RWPE2 (cell line): ENCODE results near the gene PCP2.

Source experiments
- ATAC-seq: fragments of 200-7000 bp; cut with Tn5 transposase; 3 replicates; pipeline ENCODE4 v1.9.1; 2021; ENCODE audit warnings: low read depth
- DNase-seq: peaks from one replicate; pipeline ENCODE4 v3.0.0-alpha.2; 2020; ENCODE audit warnings: low spot score
- H3K27ac ChIP-seq: fragments of 450-650 bp; 2 replicates; pipeline ENCODE4 v1.5.1; 2017; ENCODE audit warnings: mild to moderate bottlenecking; ENCODE audit not compliant: poor library complexity, severe bottlenecking
- H3K27me3 ChIP-seq: fragments of 250-450 bp; sonication (Bioruptor Pico); 2 replicates; pipeline ENCODE4 v1.5.1; 2021; ENCODE audit warnings: mild to moderate bottlenecking, moderate library complexity; ENCODE audit not compliant: insufficient read depth, poor library complexity, severe bottlenecking
- H3K36me3 ChIP-seq: fragments of 250-450 bp; sonication (Bioruptor Pico); 2 replicates; pipeline ENCODE4 v1.5.1; 2020; ENCODE audit warnings: low read depth, mild to moderate bottlenecking, moderate library complexity
- H3K4me1 ChIP-seq: fragments of 250-450 bp; sonication (Bioruptor Pico); 2 replicates; pipeline ENCODE4 v1.5.1; 2021; ENCODE audit warnings: mild to moderate bottlenecking, moderate library complexity; ENCODE audit not compliant: insufficient read depth, poor library complexity, severe bottlenecking
- H3K4me3 ChIP-seq: fragments of 250-450 bp; sonication (Bioruptor Pico); 2 replicates; pipeline ENCODE4 v1.5.1; 2021; ENCODE audit warnings: mild to moderate bottlenecking, moderate library complexity; ENCODE audit not compliant: severe bottlenecking
- H3K9me3 ChIP-seq: fragments of 250-450 bp; sonication (Bioruptor Pico); 2 replicates; pipeline ENCODE4 v1.5.1; 2021; ENCODE audit warnings: mild to moderate bottlenecking, moderate library complexity; ENCODE audit not compliant: severe bottlenecking
- TF ChIP-seq, protein P1 (sequence below): fragments of 450-650 bp; IDR thresholded peaks from one replicate; pipeline ENCODE4 v1.5.1; 2017; ENCODE audit warnings: mild to moderate bottlenecking, moderate library complexity; ENCODE audit not compliant: poor library complexity, severe bottlenecking

The PCP2 gene

DNA sequence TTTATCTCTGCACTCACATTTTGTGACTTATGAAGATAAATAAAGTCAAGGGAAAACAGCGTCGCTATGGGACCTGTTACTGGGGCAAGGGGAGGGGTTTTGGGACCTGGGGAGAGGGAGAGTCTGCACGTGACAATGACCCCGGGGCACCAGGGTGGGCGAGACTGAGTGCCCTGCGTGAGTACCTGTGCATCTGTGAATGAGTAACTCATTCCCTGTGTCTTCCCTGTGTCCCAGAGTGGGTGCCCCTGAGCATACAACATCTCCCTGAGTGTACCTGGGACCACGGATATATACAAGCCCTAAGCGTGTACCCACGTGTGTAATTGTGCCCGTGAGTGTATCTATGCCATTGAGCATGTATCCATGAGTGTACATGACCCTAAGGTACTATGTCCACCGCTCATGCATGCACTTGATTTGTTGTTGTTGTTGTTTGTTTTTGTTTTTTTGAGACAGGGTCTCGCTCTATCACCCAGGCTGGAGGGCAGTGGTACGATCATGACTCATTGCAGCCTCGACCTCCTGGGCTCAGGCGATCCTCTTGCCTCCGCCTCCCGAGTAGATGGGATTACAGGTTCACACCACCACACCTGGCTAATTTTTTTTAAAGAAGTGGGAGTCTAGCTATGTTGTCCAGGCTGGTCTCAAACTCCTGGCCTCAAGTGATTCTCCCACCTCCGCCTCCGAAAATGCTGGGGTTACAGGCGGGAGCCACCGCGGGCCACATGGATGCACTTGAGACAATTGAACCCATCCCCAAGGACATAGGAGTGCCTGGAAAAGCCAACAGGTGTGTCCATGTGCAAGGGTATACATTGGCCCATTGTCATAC lies 46.5 kb upstream of the PCP2 start:
- Histone ChIP-seq H3K9me3 (no peaks in the 10 kb centered on the region), H3K27me3 (no peaks in the 10 kb centered on the region), H3K27ac (no peak overlapping the region), H3K36me3 (peaks cover 12% of the 10 kb centered on the region), H3K4me3 (peak overlapping the region; percentile 84), H3K4me1 (no peaks in the 10 kb centered on the region)
- DNase-seq (no peak), ATAC-seq (no peak)
- TF ChIP-seq, protein P1, sequence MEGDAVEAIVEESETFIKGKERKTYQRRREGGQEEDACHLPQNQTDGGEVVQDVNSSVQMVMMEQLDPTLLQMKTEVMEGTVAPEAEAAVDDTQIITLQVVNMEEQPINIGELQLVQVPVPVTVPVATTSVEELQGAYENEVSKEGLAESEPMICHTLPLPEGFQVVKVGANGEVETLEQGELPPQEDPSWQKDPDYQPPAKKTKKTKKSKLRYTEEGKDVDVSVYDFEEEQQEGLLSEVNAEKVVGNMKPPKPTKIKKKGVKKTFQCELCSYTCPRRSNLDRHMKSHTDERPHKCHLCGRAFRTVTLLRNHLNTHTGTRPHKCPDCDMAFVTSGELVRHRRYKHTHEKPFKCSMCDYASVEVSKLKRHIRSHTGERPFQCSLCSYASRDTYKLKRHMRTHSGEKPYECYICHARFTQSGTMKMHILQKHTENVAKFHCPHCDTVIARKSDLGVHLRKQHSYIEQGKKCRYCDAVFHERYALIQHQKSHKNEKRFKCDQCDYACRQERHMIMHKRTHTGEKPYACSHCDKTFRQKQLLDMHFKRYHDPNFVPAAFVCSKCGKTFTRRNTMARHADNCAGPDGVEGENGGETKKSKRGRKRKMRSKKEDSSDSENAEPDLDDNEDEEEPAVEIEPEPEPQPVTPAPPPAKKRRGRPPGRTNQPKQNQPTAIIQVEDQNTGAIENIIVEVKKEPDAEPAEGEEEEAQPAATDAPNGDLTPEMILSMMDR: no peak

DNA sequence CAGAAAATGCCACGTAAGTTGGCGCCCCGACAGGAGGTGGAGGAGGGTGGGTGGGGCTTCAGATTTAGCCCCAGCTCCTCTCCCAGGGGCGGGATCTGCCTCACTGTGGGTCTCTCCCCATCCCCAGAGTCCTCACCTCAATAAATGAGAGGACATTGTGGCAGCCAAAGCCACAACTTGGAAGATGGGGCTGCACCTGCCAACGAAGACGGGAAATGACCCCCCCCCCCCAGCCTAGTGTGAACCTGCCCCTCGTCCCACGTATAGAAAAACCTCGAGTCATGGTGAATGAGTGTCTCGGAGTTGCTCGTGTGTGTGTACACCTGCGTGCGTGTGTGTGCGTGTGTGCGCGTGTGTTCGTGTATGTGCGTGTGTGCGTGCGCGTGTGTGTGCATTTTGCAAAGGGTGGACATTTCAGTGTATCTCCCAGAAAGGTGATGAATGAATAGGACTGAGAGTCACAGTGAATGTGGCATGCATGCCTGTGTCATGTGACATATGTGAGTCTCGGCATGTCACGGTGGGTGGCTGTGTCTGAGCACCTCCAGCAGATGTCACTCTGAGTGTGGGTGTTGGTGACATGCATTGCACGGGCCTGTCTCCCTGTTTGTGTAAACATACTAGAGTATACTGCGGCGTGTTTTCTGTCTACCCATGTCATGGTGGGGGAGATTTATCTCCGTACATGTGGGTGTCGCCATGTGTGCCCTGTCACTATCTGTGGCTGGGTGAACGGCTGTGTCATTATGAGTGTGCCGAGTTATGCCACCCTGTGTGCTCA lies 45.6 kb upstream of the PCP2 start:
- no peak for ATAC-seq

GRCh38 chr19:7677669-7678311 lies 44.3 kb upstream of the PCP2 start:
- Histone ChIP-seq H3K9me3 (no peaks in the 10 kb centered on the region), H3K4me1 (no peaks in the 10 kb centered on the region), H3K27me3 (no peaks in the 10 kb centered on the region), H3K36me3 (peaks cover 4% of the 10 kb centered on the region), H3K4me3 (no peak overlapping the region), H3K27ac (no peak overlapping the region)
- no peak for DNase-seq
- ATAC-seq: no peak
- TF ChIP-seq, protein P1: no peak

More for the DNA sequence above, 45.6 kb upstream of the PCP2 start:
- TF ChIP-seq, protein P1: no peak
- no peak overlapping the region for H3K4me3 ChIP-seq
- peaks cover 12% of the 10 kb centered on the region for H3K36me3 ChIP-seq
- no peaks in the 10 kb centered on the region for H3K27me3 ChIP-seq
- H3K27ac ChIP-seq: no peak overlapping the region
- H3K4me1 ChIP-seq: no peaks in the 10 kb centered on the region
- H3K9me3 ChIP-seq: no peaks in the 10 kb centered on the region
- no peak for DNase-seq

DNA sequence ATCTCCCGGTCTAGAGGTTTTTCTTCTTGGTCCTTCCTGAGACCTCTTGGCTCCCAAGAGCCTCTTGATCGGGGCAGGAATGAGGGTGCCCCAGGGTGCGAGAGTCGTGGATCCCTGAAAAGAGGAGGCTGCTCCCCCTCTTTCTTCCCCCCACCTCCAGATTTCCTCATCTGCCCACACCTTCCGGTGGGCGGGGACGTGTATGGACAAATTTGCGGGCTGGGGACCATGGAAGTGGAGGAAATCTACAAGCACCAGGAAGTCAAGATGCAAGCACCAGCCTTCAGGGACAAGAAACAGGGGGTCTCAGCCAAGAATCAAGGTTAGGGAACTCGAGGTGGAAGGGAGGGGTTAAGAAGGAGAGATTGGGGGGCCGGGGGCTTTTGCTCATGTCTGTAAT lies 43.3 kb upstream of the PCP2 start, which contains the start of gene MCEMP1:
Gene MCEMP1, plus strand, starts transcription at position 237 of the 400 bp plus-strand sequence. Its CDS starts 31 bp downstream, at position 268.
- Histone ChIP-seq H3K27me3 (no peaks in the 10 kb centered on the region), H3K9me3 (no peaks in the 10 kb centered on the region), H3K4me3 (no peak within 1 kb of the TSS), H3K36me3 (no peaks in the 10 kb centered on the region), H3K4me1 (no peaks in the 10 kb centered on the region), H3K27ac (no peak within 1 kb of the TSS)
- DNase-seq (no peak), ATAC-seq (no peak)
- TF ChIP-seq, protein P1: no peak
